ENCODE measurements around the gene CSF3R. TPM values are rescaled to one million over a fixed set of nuclear protein-coding genes. Genes with fewer than 3 reads are reported as not detected.

CSF3R gene
- total RNA-seq, 1 experiment from 2014 or later: not detected

DNA sequence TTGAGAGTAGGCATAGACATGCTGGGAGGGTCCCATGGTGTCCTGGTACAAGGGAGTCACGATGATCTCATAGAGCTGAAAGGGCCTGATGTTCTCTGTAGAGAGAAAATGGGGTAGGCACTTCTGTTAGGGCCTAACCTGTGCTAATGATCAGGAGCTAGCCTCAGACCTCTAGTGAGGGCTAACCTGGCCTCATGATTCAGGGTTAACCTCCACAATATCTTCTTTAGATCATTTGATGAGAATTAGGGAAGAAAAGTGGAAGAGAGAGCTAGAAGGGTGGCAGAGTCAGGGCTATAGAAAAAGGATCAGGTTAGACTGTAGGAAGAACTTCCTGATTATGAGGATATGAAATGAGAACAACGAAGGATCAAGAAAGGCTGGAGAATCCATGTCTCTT lies 13.6 kb downstream of the CSF3R start:
- POLR2A ChIA-PET (ENCODE audit: low non-redundant PET): no interaction called here
- Histone ChIP-seq H3K36me3 (ENCODE audit: insufficient read depth, low read length, poor library complexity, severe bottlenecking) (no peaks in the 10 kb centered on the region), H3K27me3 (replicated peaks; ENCODE audit: insufficient read depth, low read depth, low read length, poor library complexity) (no peaks in the 10 kb centered on the region), H3K4me3 (ENCODE audit: low read depth, low read length, poor library complexity, severe bottlenecking) (no peak overlapping the region), H3K4me1 (ENCODE audit: insufficient read depth, low read length, poor library complexity, severe bottlenecking) (peaks cover 6% of the 10 kb centered on the region), H3K27ac (ENCODE audit: low read depth, low read length, poor library complexity, severe bottlenecking) (no peak overlapping the region), H3K9me3 (ENCODE audit: low read depth, low read length, poor library complexity, severe bottlenecking) (no peaks in the 10 kb centered on the region)
- intact Hi-C loops (cut with micrococcal nuclease; ENCODE audit: unreplicated experiment): no loop called here
- DNase-seq (ENCODE audit: low spot score): no peak
- no TSS peak for BruUV-seq (replicated peaks)
- CTCF ChIA-PET: no interaction called here
- TF ChIP-seq EZH2 (IDR thresholded peaks at IDR 0.05; ENCODE audit: borderline replicate concordance, low read depth, low read length, poor library complexity, severe bottlenecking): no peak
- TF ChIP-seq, protein P1, sequence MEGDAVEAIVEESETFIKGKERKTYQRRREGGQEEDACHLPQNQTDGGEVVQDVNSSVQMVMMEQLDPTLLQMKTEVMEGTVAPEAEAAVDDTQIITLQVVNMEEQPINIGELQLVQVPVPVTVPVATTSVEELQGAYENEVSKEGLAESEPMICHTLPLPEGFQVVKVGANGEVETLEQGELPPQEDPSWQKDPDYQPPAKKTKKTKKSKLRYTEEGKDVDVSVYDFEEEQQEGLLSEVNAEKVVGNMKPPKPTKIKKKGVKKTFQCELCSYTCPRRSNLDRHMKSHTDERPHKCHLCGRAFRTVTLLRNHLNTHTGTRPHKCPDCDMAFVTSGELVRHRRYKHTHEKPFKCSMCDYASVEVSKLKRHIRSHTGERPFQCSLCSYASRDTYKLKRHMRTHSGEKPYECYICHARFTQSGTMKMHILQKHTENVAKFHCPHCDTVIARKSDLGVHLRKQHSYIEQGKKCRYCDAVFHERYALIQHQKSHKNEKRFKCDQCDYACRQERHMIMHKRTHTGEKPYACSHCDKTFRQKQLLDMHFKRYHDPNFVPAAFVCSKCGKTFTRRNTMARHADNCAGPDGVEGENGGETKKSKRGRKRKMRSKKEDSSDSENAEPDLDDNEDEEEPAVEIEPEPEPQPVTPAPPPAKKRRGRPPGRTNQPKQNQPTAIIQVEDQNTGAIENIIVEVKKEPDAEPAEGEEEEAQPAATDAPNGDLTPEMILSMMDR (conservative IDR thresholded peaks at IDR 0.05; ENCODE audit: low read depth, low read length): no peak

DNA sequence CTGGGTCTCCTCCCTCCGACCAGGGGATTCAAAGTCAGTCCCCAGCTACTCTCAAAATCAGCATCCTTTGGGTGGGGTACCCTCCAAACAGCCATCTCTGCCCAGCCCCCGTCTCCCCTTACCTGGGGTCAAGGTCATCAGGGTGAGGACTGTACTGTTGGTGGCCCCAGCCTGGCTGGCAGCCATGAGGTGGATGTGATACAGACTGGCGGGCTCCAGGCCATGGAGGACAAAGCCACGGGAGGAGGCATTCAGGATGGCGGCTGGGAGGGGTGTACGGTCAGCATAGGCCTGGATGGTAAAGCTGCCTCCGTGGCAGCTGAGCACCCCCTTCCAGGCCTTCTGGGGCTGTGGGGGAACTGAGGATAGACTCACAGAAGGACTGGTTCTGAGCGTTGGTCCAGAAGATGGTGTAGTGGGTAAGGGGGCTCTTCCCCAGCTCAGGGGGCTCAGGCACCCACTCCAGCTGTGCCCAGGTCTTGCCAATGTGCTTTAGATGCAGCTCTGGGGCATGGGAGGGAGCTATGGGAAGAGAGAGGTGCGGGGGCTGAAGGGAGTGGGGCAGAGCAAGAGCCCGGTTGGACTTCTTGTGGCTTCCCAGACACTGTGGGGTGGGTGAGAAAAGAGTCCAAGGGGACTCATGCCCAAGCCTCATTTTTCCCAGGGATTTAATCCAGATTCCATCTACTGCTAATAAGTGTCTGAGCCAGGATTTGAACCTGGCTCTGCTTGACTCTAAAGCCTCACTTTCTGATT lies 14.8 kb downstream of the CSF3R start:
- Histone ChIP-seq H3K4me1 (ENCODE audit: insufficient read depth, low read length, poor library complexity, severe bottlenecking) (peaks cover 6% of the 10 kb centered on the region), H3K9me3 (ENCODE audit: low read depth, low read length, poor library complexity, severe bottlenecking) (no peaks in the 10 kb centered on the region), H3K27ac (ENCODE audit: low read depth, low read length, poor library complexity, severe bottlenecking) (no peak overlapping the region), H3K36me3 (ENCODE audit: insufficient read depth, low read length, poor library complexity, severe bottlenecking) (no peaks in the 10 kb centered on the region), H3K4me3 (ENCODE audit: low read depth, low read length, poor library complexity, severe bottlenecking) (no peak overlapping the region), H3K27me3 (replicated peaks; ENCODE audit: insufficient read depth, low read depth, low read length, poor library complexity) (no peaks in the 10 kb centered on the region)
- ChIA-PET CTCF (no interaction called here), POLR2A (ENCODE audit: low non-redundant PET) (no interaction called here)
- no peak for DNase-seq (ENCODE audit: low spot score)
- no TSS peak for BruUV-seq (replicated peaks)
- intact Hi-C loops (cut with micrococcal nuclease; ENCODE audit: unreplicated experiment): no loop called here
- TF ChIP-seq EZH2 (IDR thresholded peaks at IDR 0.05; ENCODE audit: borderline replicate concordance, low read depth, low read length, poor library complexity, severe bottlenecking): no peak
- TF ChIP-seq, protein P1 (conservative IDR thresholded peaks at IDR 0.05; ENCODE audit: low read depth, low read length): no peak

DNA sequence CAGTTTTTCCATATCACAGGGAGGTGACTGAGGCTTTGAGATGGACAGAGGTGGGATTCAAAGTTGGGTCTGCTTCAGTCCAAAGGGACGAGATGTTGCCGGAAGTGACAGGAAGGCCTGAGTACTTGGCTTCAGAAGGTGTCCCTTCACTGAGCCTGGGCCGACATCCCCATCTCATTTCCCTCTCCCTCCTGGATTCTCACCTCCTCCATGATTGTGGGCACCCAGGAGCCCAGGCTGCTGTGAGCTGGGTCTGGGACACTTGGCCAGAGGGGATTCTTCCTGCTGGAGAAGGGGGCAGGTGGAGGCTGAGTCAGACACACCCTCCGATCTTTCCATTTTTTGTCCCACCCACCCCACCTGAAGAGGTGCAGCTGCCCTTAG lies 15.7 kb downstream of the CSF3R start:
- H3K9me3 ChIP-seq (ENCODE audit: low read depth, low read length, poor library complexity, severe bottlenecking): no peaks in the 10 kb centered on the region
- H3K4me1 ChIP-seq (ENCODE audit: insufficient read depth, low read length, poor library complexity, severe bottlenecking): peaks cover 6% of the 10 kb centered on the region
- no peaks in the 10 kb centered on the region for H3K27me3 ChIP-seq (replicated peaks; ENCODE audit: insufficient read depth, low read depth, low read length, poor library complexity)
- H3K4me3 ChIP-seq (ENCODE audit: low read depth, low read length, poor library complexity, severe bottlenecking): no peak overlapping the region
- CTCF ChIA-PET: no interaction called here
- BruUV-seq (replicated peaks): no TSS peak
- peaks cover 5% of the 10 kb centered on the region for H3K36me3 ChIP-seq (ENCODE audit: insufficient read depth, low read length, poor library complexity, severe bottlenecking)
- H3K27ac ChIP-seq (ENCODE audit: low read depth, low read length, poor library complexity, severe bottlenecking): no peak overlapping the region
- POLR2A ChIA-PET (ENCODE audit: low non-redundant PET): no interaction called here
- TF ChIP-seq EZH2 (IDR thresholded peaks at IDR 0.05; ENCODE audit: borderline replicate concordance, low read depth, low read length, poor library complexity, severe bottlenecking): no peak
- TF ChIP-seq, protein P1 (conservative IDR thresholded peaks at IDR 0.05; ENCODE audit: low read depth, low read length): no peak
- intact Hi-C loops (cut with micrococcal nuclease; ENCODE audit: unreplicated experiment): no loop called here
- DNase-seq (ENCODE audit: low spot score): no peak

Data from A673 (cell line).